NCI-H2107 treated with DMSO at 0.1 percent for 48 hours (cell line): ENCODE data around the gene GSTM3.
"Not testable (repeated sequence)": the region's sequence is repeated elsewhere in the genome, so short reads cannot be mapped to it uniquely, and the experiment has no call there.

Experiments
- DNase-seq: peaks from one replicate; lab custom pipeline; 2025; ENCODE audit not compliant: unreplicated experiment; lab: John Stamatoyannopoulos, UW

The GSTM3 gene

GRCh38 chr1:109732390-109732881, 8.4 kb downstream of the GSTM3 start:
- DNase-seq, result peak; percentile 20

GRCh38 chr1:109730666-109731065, 10.2 kb downstream of the GSTM3 start:
- DNase-seq, result no peak

GRCh38 chr1:109728870-109729269, 12.0 kb downstream of the GSTM3 start:
- DNase-seq, result no peak

- DNase-seq, result no peak
Observed at GRCh38 chr1:109726728-109727373, 14.0 kb downstream of the GSTM3 start.

GRCh38 chr1:109726007-109726406, 14.8 kb downstream of the GSTM3 start:
- DNase-seq, result no peak

- DNase-seq, result no peak
Observed at GRCh38 chr1:109725510-109725909, 15.3 kb downstream of the GSTM3 start.

- DNase-seq, result no peak
Observed at GRCh38 chr1:109724933-109725332, 15.9 kb downstream of the GSTM3 start.

GRCh38 chr1:109722908-109723691, 17.7 kb downstream of the GSTM3 start:
- no peak for DNase-seq

- DNase-seq, result no peak
Observed at GRCh38 chr1:109721971-109722370, 18.9 kb downstream of the GSTM3 start.

- no peak for DNase-seq
Observed at GRCh38 chr1:109721042-109721441, 19.8 kb downstream of the GSTM3 start.

GRCh38 chr1:109719337-109719837, 21.5 kb downstream of the GSTM3 start:
- no peak for DNase-seq

- no peak for DNase-seq
Observed at GRCh38 chr1:109718495-109718894, 22.3 kb downstream of the GSTM3 start.

- no peak for DNase-seq
Observed at GRCh38 chr1:109717729-109718128, 23.1 kb downstream of the GSTM3 start.

- DNase-seq, result no peak
Observed at GRCh38 chr1:109716570-109717090, 24.2 kb downstream of the GSTM3 start.

GRCh38 chr1:109716121-109716520, 24.7 kb downstream of the GSTM3 start:
- DNase-seq, result no peak

GRCh38 chr1:109714661-109715372, 26.0 kb downstream of the GSTM3 start:
- no peak for DNase-seq

GRCh38 chr1:109713636-109714035, 27.2 kb downstream of the GSTM3 start:
- DNase-seq, result no peak

- DNase-seq, result no peak
Observed at GRCh38 chr1:109712321-109712864, 28.4 kb downstream of the GSTM3 start.

- not testable (repeated sequence) for DNase-seq
Observed at GRCh38 chr1:109711593-109712320, 29.1 kb downstream of the GSTM3 start, which contains the start of gene GSTM5. Gene GSTM5, plus strand, starts transcription at chr1:109712251. Its CDS starts 62 bp downstream, at chr1:109712313.

- not testable (repeated sequence) for DNase-seq
Observed at GRCh38 chr1:109709822-109710221, 31.0 kb downstream of the GSTM3 start.
